Liver (tissue), 3 donors: ENCODE results near the gene CTAGE1.

Source experiments
- CTCF ChIP-seq: fragments of 150-350 bp; IDR thresholded peaks from 2 replicates; pipeline ENCODE4 v1.5.1; 2017; ENCODE audit warnings: improper control_type of control experiment, low read depth, low read length; ENCODE audit not compliant: missing input control
- FOXA2 ChIP-seq: IDR thresholded peaks from 2 replicates; pipeline ENCODE4 v1.6.1; 2016; ENCODE audit warnings: antibody characterized with exemption
- RAD21 ChIP-seq, 2 donors: IDR thresholded peaks; 2 replicates each; pipeline ENCODE4 v1.6.1; 2016; ENCODE audit warnings: antibody characterized with exemption in 2 of 2, mild to moderate bottlenecking in 2 of 2
- donor health status: healthy.
- donor health status: healthy.

GRCh38 chr18:22447792-22448191 is 30.1 kb upstream of the CTAGE1 start:
- TF ChIP-seq CTCF (no peak), RAD21 (IDR thresholded peaks at IDR 0.05) (no peak), FOXA2 (no peak)
